Breast epithelium (tissue), 4 donors: ENCODE results near the gene PRICKLE4. TPM values are rescaled to one million over a fixed set of nuclear protein-coding genes. Genes with fewer than 3 reads are reported as not detected.

Experiments
- DNase-seq, 2 donors: peaks; one replicate each; pipeline ENCODE4 v3.0.0-alpha.2; 2019; ENCODE audit warnings: low spot score in 2 of 2
- H3K27ac ChIP-seq, 2 donors: fragments of 200-600 bp; sonication (generic) in 1 of 2; one replicate each; pipeline ENCODE4 v1.5.1; 2016 to 2019; ENCODE audit warnings: mild to moderate bottlenecking in 1 of 2
- H3K27me3 ChIP-seq, 2 donors: fragments of 200-600 bp; sonication (generic) in 1 of 2; one replicate each; pipeline versions ENCODE4 v1.5.1 to v1.6.0; 2017 to 2019; ENCODE audit warnings: control low read depth in 1 of 2, mild to moderate bottlenecking in 1 of 2
- H3K36me3 ChIP-seq: fragments of 200-600 bp; one replicate; pipeline ENCODE4 v1.5.1; 2019
- H3K4me1 ChIP-seq, 2 donors: fragments of 200-600 bp; sonication (generic); one replicate each; pipeline ENCODE4 v1.5.1; 2016 to 2019; ENCODE audit warnings: control low read depth in 1 of 2
- H3K4me3 ChIP-seq, 3 donors: fragments of 200-600 bp; sonication (generic); 1 replicate in 2 of 3; 2 replicates in 1 of 3; pipeline ENCODE4 v1.5.1; 2016 to 2019; ENCODE audit warnings: mild to moderate bottlenecking in 3 of 3, moderate library complexity in 2 of 3
- H3K9me3 ChIP-seq, 2 donors: fragments of 200-600 bp; sonication (generic) in 1 of 2; one replicate each; pipeline ENCODE4 v1.5.1; 2016 to 2019; ENCODE audit warnings: control low read depth in 1 of 2
- CTCF ChIP-seq, 3 donors: fragments of 450-650 bp; IDR thresholded peaks; one replicate each; pipeline ENCODE4 v1.5.1; 2016 to 2017; ENCODE audit warnings: antibody characterized with exemption in 3 of 3, mild to moderate bottlenecking in 3 of 3, moderate library complexity in 3 of 3
- POLR2A ChIP-seq: fragments of 450-650 bp; IDR thresholded peaks from one replicate; pipeline ENCODE4 v1.6.1; 2016; ENCODE audit warnings: antibody characterized with exemption, mild to moderate bottlenecking, moderate library complexity
- POLR2AphosphoS5 ChIP-seq, 3 donors: sonication (generic); formaldehyde crosslinking; IDR thresholded peaks; one replicate each; pipeline ENCODE4 v1.6.1; 2017; ENCODE audit warnings: antibody characterized with exemption in 3 of 3
- intact Hi-C: fragments of 100-400 bp; cut with DNase I; formaldehyde crosslinking; loops from one replicate; pipeline ENCODE4 v1.15.1; 2023; ENCODE audit warnings: low total_unique reads
- total RNA-seq, 3 donors: library from RNA; depleted of rRNA; stranded (reverse); fragments of >200 nt; gene quantifications; one replicate each; pipeline ENCODE4 v1.1.0, GENCODE V29; 2016

Gene PRICKLE4
- total RNA-seq, 3 donors from 2014 or later = 0.80 to 5.3 (median 3.3) TPM

DNA sequence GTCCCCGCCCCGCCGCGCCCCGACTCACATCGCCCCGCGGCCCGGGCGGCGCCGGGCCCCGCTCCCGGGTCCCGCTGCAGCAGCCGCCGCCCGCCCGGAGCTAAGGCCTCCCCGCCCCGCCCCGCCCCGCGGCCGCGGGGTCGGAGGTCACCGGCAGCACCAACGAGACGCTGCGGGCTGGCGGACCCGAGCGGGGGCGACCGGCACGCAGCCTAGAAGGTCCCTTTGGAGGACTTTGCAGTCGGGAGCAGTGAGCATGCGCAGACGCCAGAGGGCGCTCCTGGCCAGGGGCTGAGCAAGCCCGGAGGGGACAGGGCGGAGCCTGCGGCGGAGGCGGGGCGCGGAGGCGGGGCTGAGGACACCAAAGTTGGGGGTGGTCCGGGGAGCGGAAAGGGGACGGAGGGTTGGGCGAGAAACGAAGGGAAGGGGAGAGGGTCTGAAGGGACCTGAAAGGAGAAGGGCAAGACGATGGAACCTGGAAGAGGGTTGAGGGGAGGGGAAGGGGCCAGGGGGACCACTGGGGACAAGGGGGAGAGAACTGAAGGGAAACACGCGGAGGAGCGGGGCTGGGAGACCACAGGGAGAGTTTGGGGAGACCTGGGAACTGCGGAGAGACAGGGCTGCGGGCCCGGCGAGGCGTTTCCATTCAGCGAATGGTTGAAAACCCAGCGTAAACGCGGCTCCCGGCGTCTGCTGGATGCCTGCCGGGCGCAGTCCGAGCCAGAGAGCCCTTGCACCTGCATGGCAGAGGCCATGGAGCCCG lies 613 bp upstream of the PRICKLE4 start, which contains the start of gene FRS3:
Gene FRS3, minus strand, starts transcription at position 113 of the 763 bp plus-strand sequence. CDS start 2,913 bp downstream, outside the sequence.
- Histone ChIP-seq H3K27ac (peak within 1 kb of the TSS; percentile 71 to 82), H3K36me3 (no peaks in the 10 kb centered on the region), H3K9me3 (no peaks in the 10 kb centered on the region), H3K4me1 (peaks cover 5% of the 10 kb centered on the region in 2 donors), H3K4me3 (peak within 1 kb of the TSS; percentile 77 to 81 (median 77)), H3K27me3 (no peaks in the 10 kb centered on the region)
- intact Hi-C loops = loop anchor here (2.0 to 10.0 kb wide), 3 partner anchors 75 to 267 kb away; no protein-coding TSS in a partner anchor
- TF ChIP-seq POLR2AphosphoS5 (IDR thresholded peaks at IDR 0.05) (peak; percentile 53 to 73 (median 69)), CTCF (IDR thresholded peaks at IDR 0.05) (peak; percentile 53 to 89 (median 77)), POLR2A (no peak)
- DNase-seq = peak; percentile 92 to 97

GRCh38 chr6:41781366-41781730 lies 766 bp downstream of the PRICKLE4 start:
- H3K27me3 ChIP-seq = no peaks in the 10 kb centered on the region
- no peaks in the 10 kb centered on the region for H3K9me3 ChIP-seq
- no peaks in the 10 kb centered on the region for H3K36me3 ChIP-seq
- no peak for DNase-seq
- H3K27ac ChIP-seq = peak overlapping the region; percentile 71 to 82
- TF ChIP-seq POLR2AphosphoS5 (IDR thresholded peaks at IDR 0.05) = no peak
- TF ChIP-seq CTCF (IDR thresholded peaks at IDR 0.05) = no peak
- TF ChIP-seq POLR2A = no peak
- intact Hi-C loops = loop anchor here (2.0 to 10.0 kb wide), 3 partner anchors 77 to 266 kb away; no protein-coding TSS in a partner anchor
- H3K4me3 ChIP-seq = peak overlapping the region; percentile 77 to 81 (median 77)
- peaks cover 5 to 10% of the 10 kb centered on the region in 2 donors for H3K4me1 ChIP-seq

GRCh38 chr6:41783106-41783780 lies 2.7 kb downstream of the PRICKLE4 start:
- intact Hi-C loops = loop anchor here (5.0 to 10.0 kb wide), 2 partner anchors 152 to 264 kb away; no protein-coding TSS in a partner anchor

DNA sequence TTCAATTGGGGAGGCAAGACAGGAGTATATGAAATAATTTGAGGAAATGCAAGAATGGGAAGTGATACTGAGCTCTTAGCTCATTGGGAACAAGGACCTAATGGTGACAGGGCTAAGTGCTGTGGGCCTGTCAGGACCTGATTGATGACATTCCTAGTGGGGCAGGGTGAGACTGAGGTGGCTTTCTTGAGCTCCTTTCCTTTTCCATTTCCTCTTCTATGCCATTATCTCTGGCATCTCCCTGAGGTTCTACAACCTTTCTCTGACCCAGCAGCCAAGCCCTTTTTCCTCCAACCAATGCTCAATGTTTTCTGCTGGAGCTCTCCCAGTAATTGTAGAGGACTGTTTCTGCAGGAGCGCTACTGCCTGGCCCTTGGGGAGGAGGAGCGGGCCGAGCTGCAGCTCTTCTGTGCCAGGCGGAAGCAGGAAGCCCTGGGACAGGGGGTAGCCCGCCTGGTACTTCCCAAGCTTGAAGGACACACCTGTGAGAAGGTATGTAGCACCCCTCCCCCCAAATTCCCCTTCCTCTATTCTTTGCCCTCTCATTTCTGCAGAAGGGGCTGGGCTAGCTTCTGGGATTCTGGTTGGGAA lies 4.1 kb downstream of the PRICKLE4 start:
- Histone ChIP-seq H3K4me1 (peaks cover 5 to 21% of the 10 kb centered on the region in 2 donors), H3K36me3 (no peaks in the 10 kb centered on the region), H3K27ac (peak overlapping the region in 1 of 2 donors; percentile 54), H3K4me3 (no peak overlapping the region), H3K9me3 (no peaks in the 10 kb centered on the region), H3K27me3 (no peaks in the 10 kb centered on the region)
- intact Hi-C loops = loop anchor here (5.0 to 10.0 kb wide), 2 partner anchors 150 to 263 kb away; no protein-coding TSS in a partner anchor
- TF ChIP-seq POLR2A (no peak), POLR2AphosphoS5 (IDR thresholded peaks at IDR 0.05) (no peak), CTCF (IDR thresholded peaks at IDR 0.05) (no peak)
- no peak for DNase-seq

More at GRCh38 chr6:41783106-41783780, 2.7 kb downstream of the PRICKLE4 start:
- Histone ChIP-seq H3K4me3 (no peak overlapping the region), H3K27ac (peak overlapping the region in 1 of 2 donors; percentile 54), H3K4me1 (peaks cover 5 to 10% of the 10 kb centered on the region in 2 donors), H3K27me3 (no peaks in the 10 kb centered on the region), H3K9me3 (no peaks in the 10 kb centered on the region), H3K36me3 (no peaks in the 10 kb centered on the region)
- TF ChIP-seq POLR2A (no peak), CTCF (IDR thresholded peaks at IDR 0.05) (no peak), POLR2AphosphoS5 (IDR thresholded peaks at IDR 0.05) (no peak)
- no peak for DNase-seq
